CD4-positive, CD25-positive, alpha-beta regulatory T cell (primary cell): Measurements from ENCODE around the gene TRIL. TPM values are rescaled to one million over a fixed set of nuclear protein-coding genes. Genes with fewer than 3 reads are reported as not detected.

Experiments
- ATAC-seq, 2 donors: fragments of 150-1000 bp; cut with Tn5 transposase; one replicate each; pipeline ENCODE4 v1.10.0; 2021; ENCODE audit warnings: low read depth in 2 of 2, moderate number of reproducible peaks in 2 of 2, moderate library complexity in 1 of 2
- DNase-seq, 3 donors: peaks; one replicate each; pipeline versions ENCODE4 v3.0.0 to v3.0.0-alpha.2; 2012 to 2022; ENCODE audit warnings: mixed read lengths in 1 of 3
- H3K27ac ChIP-seq: one replicate; pipeline ENCODE4 v1.7.0; 2013; ENCODE audit warnings: mild to moderate bottlenecking, low read length; ENCODE audit not compliant: insufficient read depth, poor library complexity, severe bottlenecking
- H3K27me3 ChIP-seq: one replicate; pipeline ENCODE4 v1.7.0; 2013; ENCODE audit warnings: low read length; ENCODE audit not compliant: control insufficient read depth, insufficient read depth
- H3K36me3 ChIP-seq: one replicate; pipeline ENCODE4 v1.7.0; 2013; ENCODE audit warnings: mild to moderate bottlenecking, low read length, moderate library complexity; ENCODE audit not compliant: control insufficient read depth, insufficient read depth
- H3K4me1 ChIP-seq: 2 replicates; pipeline ENCODE4 v1.7.0; 2013; ENCODE audit warnings: mild to moderate bottlenecking, low read length; ENCODE audit not compliant: insufficient read depth, control insufficient read depth, poor library complexity, severe bottlenecking
- H3K4me3 ChIP-seq: one replicate; pipeline ENCODE4 v1.7.0; 2013; ENCODE audit warnings: low read depth, mild to moderate bottlenecking, low read length, moderate library complexity
- H3K9me3 ChIP-seq, 2 experiments: 1 replicate in 1 of 2; 2 replicates in 1 of 2; pipeline ENCODE4 v1.7.0; 2013; ENCODE audit warnings: low read length in 2 of 2, mild to moderate bottlenecking in 1 of 2, moderate library complexity in 1 of 2; ENCODE audit not compliant: control insufficient read depth in 2 of 2
- H3K27ac Mint-ChIP-seq, 3 donors: one replicate each; pipeline ENCODE4 v1.8.0; 2020 to 2022; ENCODE audit warnings: mild to moderate bottlenecking in 3 of 3, mixed read lengths in 3 of 3, moderate library complexity in 2 of 3
- H3K27me3 Mint-ChIP-seq: one replicate; pipeline ENCODE4 v1.8.0; 2022; ENCODE audit warnings: mild to moderate bottlenecking, mixed read lengths
- H3K36me3 Mint-ChIP-seq: one replicate; pipeline ENCODE4 v1.8.0; 2020; ENCODE audit warnings: mixed read lengths
- H3K4me1 Mint-ChIP-seq, 4 donors: one replicate each; pipeline ENCODE4 v1.8.0; 2020 to 2022; ENCODE audit warnings: mixed read lengths in 4 of 4, mild to moderate bottlenecking in 1 of 4
- H3K4me3 Mint-ChIP-seq, 4 donors: one replicate each; pipeline ENCODE4 v1.8.0; 2020 to 2022; ENCODE audit warnings: mild to moderate bottlenecking in 4 of 4, mixed read lengths in 4 of 4, moderate library complexity in 3 of 4
- H3K9me3 Mint-ChIP-seq, 7 donors: one replicate each; pipeline ENCODE4 v1.8.0; 2020 to 2022; ENCODE audit warnings: mixed read lengths in 7 of 7, mild to moderate bottlenecking in 3 of 7, moderate library complexity in 2 of 7
- polyA plus RNA-seq, 4 donors: library from polyadenylated mRNA; unstranded; fragments of 300-500 nt; fragmentation: Illumina TruSeq; gene quantifications; one replicate each; pipeline ENCODE4 v1.2.3, GENCODE V29; 2021
- total RNA-seq: library from RNA; stranded (reverse); gene quantifications from one replicate; pipeline ENCODE4 v1.2.3, GENCODE V29; 2022

Gene TRIL
- total and polyA plus RNA-seq, 5 donors from 2014 or later: not detected

DNA sequence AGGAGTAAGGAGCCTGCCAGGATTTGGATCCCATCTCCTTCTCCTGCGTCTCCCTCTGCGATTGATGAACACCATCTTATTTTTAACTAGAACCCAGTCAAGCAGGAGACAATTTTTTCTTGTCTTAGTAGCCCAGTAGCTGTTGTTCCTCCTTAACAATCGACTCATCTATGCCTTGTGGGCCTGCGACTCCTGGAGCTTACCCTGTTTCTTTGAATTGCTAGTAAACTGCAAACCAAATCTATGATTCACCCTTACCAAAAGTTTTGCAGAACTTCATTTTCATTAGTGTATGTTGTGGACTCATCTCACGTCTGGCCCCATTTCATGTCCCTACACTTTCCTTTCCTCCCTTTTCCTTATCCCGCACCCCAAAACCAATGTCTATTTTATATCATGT lies 37.7 kb downstream of the TRIL start:
- peaks cover 0 to 10% (median 2%) of the 10 kb centered on the region in 4 donors for H3K4me1 Mint-ChIP-seq
- Histone ChIP-seq H3K27ac (no peak overlapping the region), H3K4me1 (no peaks in the 10 kb centered on the region), H3K4me3 (no peak overlapping the region), H3K9me3 (no peaks in the 10 kb centered on the region), H3K27me3 (peaks cover 4% of the 10 kb centered on the region), H3K36me3 (no peaks in the 10 kb centered on the region)
- H3K27me3 Mint-ChIP-seq: peaks cover 5% of the 10 kb centered on the region
- no peak overlapping the region for H3K4me3 Mint-ChIP-seq
- no peak overlapping the region for H3K27ac Mint-ChIP-seq
- DNase-seq (no peak), ATAC-seq (no peak)
- no peaks in the 10 kb centered on the region for H3K9me3 Mint-ChIP-seq
- no peaks in the 10 kb centered on the region for H3K36me3 Mint-ChIP-seq

DNA sequence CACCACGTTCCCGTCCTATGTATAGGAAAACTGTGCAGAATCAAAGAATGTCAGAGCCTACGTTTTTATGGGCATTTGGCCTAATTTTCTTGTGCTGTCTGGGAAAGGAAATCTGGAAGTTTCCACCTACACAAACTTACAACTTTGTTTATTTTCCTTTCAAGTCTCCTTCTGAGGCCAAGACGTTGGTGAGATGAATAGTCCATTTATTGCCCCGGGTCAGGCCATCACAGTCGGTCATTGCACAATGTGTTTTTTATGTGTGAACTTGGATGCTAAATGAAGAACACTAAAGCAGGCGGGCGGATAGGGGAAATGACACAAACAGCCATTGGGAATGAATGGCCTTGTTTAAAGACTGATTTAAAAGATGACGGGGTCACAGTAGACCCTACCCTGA lies 38.6 kb downstream of the TRIL start:
- Mint-ChIP-seq H3K27ac (peak overlapping the region in 1 of 3 donors; percentile 35), H3K4me1 (peaks cover 0 to 10% (median 2%) of the 10 kb centered on the region in 4 donors), H3K9me3 (no peaks in the 10 kb centered on the region), H3K27me3 (peaks cover 3% of the 10 kb centered on the region), H3K36me3 (no peaks in the 10 kb centered on the region), H3K4me3 (no peak overlapping the region)
- Histone ChIP-seq H3K36me3 (no peaks in the 10 kb centered on the region), H3K27me3 (no peaks in the 10 kb centered on the region), H3K9me3 (no peaks in the 10 kb centered on the region), H3K4me3 (no peak overlapping the region), H3K4me1 (no peaks in the 10 kb centered on the region), H3K27ac (no peak overlapping the region)
- no peak for ATAC-seq
- no peak for DNase-seq

GRCh38 chr7:28908775-28909174 lies 49.4 kb downstream of the TRIL start:
- H3K4me1 Mint-ChIP-seq: no peaks in the 10 kb centered on the region
- H3K4me1 ChIP-seq: no peaks in the 10 kb centered on the region
- DNase-seq (no peak), ATAC-seq (no peak)
- no peak overlapping the region for H3K27ac Mint-ChIP-seq
- H3K36me3 Mint-ChIP-seq: no peaks in the 10 kb centered on the region
- H3K36me3 ChIP-seq: no peaks in the 10 kb centered on the region
- H3K9me3 ChIP-seq: no peaks in the 10 kb centered on the region
- H3K4me3 ChIP-seq: no peak overlapping the region
- no peak overlapping the region for H3K4me3 Mint-ChIP-seq
- peaks cover 6% of the 10 kb centered on the region for H3K27me3 Mint-ChIP-seq
- peaks cover 0 to 8% (median 0%) of the 10 kb centered on the region in 7 donors for H3K9me3 Mint-ChIP-seq
- H3K27ac ChIP-seq: no peak overlapping the region
- no peaks in the 10 kb centered on the region for H3K27me3 ChIP-seq

GRCh38 chr7:28905464-28905863 lies 52.7 kb downstream of the TRIL start:
- no peak overlapping the region for H3K4me3 Mint-ChIP-seq
- H3K27ac ChIP-seq: no peak overlapping the region
- H3K27me3 Mint-ChIP-seq: peaks cover 6% of the 10 kb centered on the region
- H3K4me3 ChIP-seq: no peak overlapping the region
- H3K9me3 ChIP-seq: no peaks in the 10 kb centered on the region
- H3K36me3 ChIP-seq: no peaks in the 10 kb centered on the region
- no peaks in the 10 kb centered on the region for H3K36me3 Mint-ChIP-seq
- no peak for DNase-seq
- no peaks in the 10 kb centered on the region for H3K4me1 Mint-ChIP-seq
- H3K4me1 ChIP-seq: no peaks in the 10 kb centered on the region
- ATAC-seq: no peak
- peaks cover 0 to 2% (median 0%) of the 10 kb centered on the region in 7 donors for H3K9me3 Mint-ChIP-seq
- no peak overlapping the region for H3K27ac Mint-ChIP-seq
- H3K27me3 ChIP-seq: no peaks in the 10 kb centered on the region

DNA sequence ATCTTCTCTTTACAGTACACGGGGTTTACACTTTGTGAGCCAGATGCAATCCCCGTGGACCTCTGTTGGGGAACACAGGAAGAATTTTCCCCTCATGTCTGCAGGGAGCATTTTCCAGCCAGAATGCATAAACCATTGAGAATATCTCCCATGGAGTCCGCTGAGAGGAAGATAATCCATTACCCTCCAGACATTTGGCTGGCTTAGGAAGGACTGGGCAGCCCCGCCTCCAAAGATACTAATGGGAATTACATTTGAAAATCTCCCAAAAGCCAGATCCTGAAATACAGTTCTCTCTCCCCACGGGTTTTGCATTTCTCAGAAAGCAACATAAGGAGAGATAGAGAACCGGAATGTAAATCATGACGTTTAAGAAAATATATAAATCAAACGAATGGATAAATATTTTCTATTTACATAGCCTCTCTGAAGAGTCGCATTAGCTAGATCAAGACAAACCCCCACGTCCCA lies 53.5 kb downstream of the TRIL start:
- Mint-ChIP-seq H3K4me1 (no peaks in the 10 kb centered on the region), H3K27me3 (no peaks in the 10 kb centered on the region), H3K36me3 (no peaks in the 10 kb centered on the region), H3K9me3 (peaks cover 0 to 2% (median 0%) of the 10 kb centered on the region in 7 donors), H3K27ac (no peak overlapping the region), H3K4me3 (no peak overlapping the region)
- H3K27ac ChIP-seq: no peak overlapping the region
- no peaks in the 10 kb centered on the region for H3K9me3 ChIP-seq
- H3K36me3 ChIP-seq: no peaks in the 10 kb centered on the region
- ATAC-seq (no peak), DNase-seq (no peak)
- H3K4me3 ChIP-seq: no peak overlapping the region
- H3K27me3 ChIP-seq: no peaks in the 10 kb centered on the region
- no peaks in the 10 kb centered on the region for H3K4me1 ChIP-seq

- no peak for DNase-seq
- H3K36me3 ChIP-seq: no peaks in the 10 kb centered on the region
- H3K4me3 ChIP-seq: no peak overlapping the region
- no peaks in the 10 kb centered on the region for H3K9me3 ChIP-seq
- H3K27ac ChIP-seq: no peak overlapping the region
- Mint-ChIP-seq H3K27me3 (no peaks in the 10 kb centered on the region), H3K27ac (no peak overlapping the region), H3K4me1 (no peaks in the 10 kb centered on the region), H3K9me3 (peaks cover 0 to 2% (median 0%) of the 10 kb centered on the region in 7 donors), H3K36me3 (no peaks in the 10 kb centered on the region), H3K4me3 (no peak overlapping the region)
- no peaks in the 10 kb centered on the region for H3K27me3 ChIP-seq
- no peaks in the 10 kb centered on the region for H3K4me1 ChIP-seq
- ATAC-seq: no peak
Observed at GRCh38 chr7:28903730-28904577, 54.2 kb downstream of the TRIL start.

Other genes starting within 250 kb of the TRIL start
- gene CPVL, start 188.2 kb upstream of the TRIL start, total RNA-seq: 0.96 TPM
- 1 to 10 TPM in 1 of 4 donors, under 1 TPM in 2, not detected in 1; 0.15 to 1.3 (median 0.58) TPM for gene CPVL, start 188.2 kb upstream of the TRIL start, polyA plus RNA-seq
- 1.7 TPM for gene CHN2, start 236.4 kb upstream of the TRIL start, total RNA-seq
- under 1 TPM in 1 of 4 donors, not detected in 3; 0.55 TPM for gene CHN2, start 236.4 kb upstream of the TRIL start, polyA plus RNA-seq